Left kidney (tissue), 2 donors: ENCODE measurements around the gene PARD3. TPM values are rescaled to one million over a fixed set of nuclear protein-coding genes. Genes with fewer than 3 reads are reported as not detected.

ENCODE experiments used
- DNase-seq: peaks from one replicate; pipeline ENCODE4 v3.0.0-alpha.2; 2013
- polyA plus RNA-seq: library from polyadenylated mRNA; unstranded; fragments of 120-200 nt; gene quantifications from one replicate; pipeline ENCODE4 v1.2.1, GENCODE V29; 2013; ENCODE audit not compliant: insufficient read length

The PARD3 gene
- polyA plus RNA-seq, 1 donor = 81.9 TPM

GRCh38 chr10:34537629-34538231, 277.4 kb downstream of the PARD3 start:
- DNase-seq = no peak

GRCh38 chr10:34535872-34536271, 279.2 kb downstream of the PARD3 start:
- no peak for DNase-seq

- no peak for DNase-seq
Observed at GRCh38 chr10:34530778-34531177, 284.3 kb downstream of the PARD3 start.

- no peak for DNase-seq
Observed at GRCh38 chr10:34528320-34528719, 286.8 kb downstream of the PARD3 start.

- no peak for DNase-seq
Observed at GRCh38 chr10:34526758-34527730, 288.1 kb downstream of the PARD3 start.

GRCh38 chr10:34526186-34526585, 288.9 kb downstream of the PARD3 start:
- DNase-seq = no peak

GRCh38 chr10:34524369-34525091, 290.6 kb downstream of the PARD3 start:
- no peak for DNase-seq

- DNase-seq = no peak
Observed at GRCh38 chr10:34523017-34523767, 291.9 kb downstream of the PARD3 start.

GRCh38 chr10:34522546-34522945, 292.6 kb downstream of the PARD3 start:
- no peak for DNase-seq

- DNase-seq = no peak
Observed at GRCh38 chr10:34520510-34520909, 294.6 kb downstream of the PARD3 start.

- no peak for DNase-seq
Observed at GRCh38 chr10:34520084-34520483, 295.0 kb downstream of the PARD3 start.

GRCh38 chr10:34514290-34514689, 300.8 kb downstream of the PARD3 start:
- DNase-seq = no peak

- DNase-seq = no peak
Observed at GRCh38 chr10:34513636-34514035, 301.5 kb downstream of the PARD3 start.

- no peak for DNase-seq
Observed at GRCh38 chr10:34507217-34507616, 307.9 kb downstream of the PARD3 start.

- no peak for DNase-seq
Observed at GRCh38 chr10:34506786-34507185, 308.3 kb downstream of the PARD3 start.

- no peak for DNase-seq
Observed at GRCh38 chr10:34505338-34505737, 309.8 kb downstream of the PARD3 start.

GRCh38 chr10:34504534-34504933, 310.6 kb downstream of the PARD3 start:
- DNase-seq = no peak

- DNase-seq = no peak
Observed at GRCh38 chr10:34503704-34504103, 311.4 kb downstream of the PARD3 start.

GRCh38 chr10:34499612-34500279, 315.4 kb downstream of the PARD3 start:
- DNase-seq = no peak

- DNase-seq = no peak
Observed at GRCh38 chr10:34498821-34499220, 316.3 kb downstream of the PARD3 start.

- no peak for DNase-seq
Observed at GRCh38 chr10:34495938-34496337, 319.2 kb downstream of the PARD3 start.
